MM.1S (cell line): ENCODE results near the gene FAF1.

Source experiments
- EZH2 ChIP-seq: fragments of 300-600 bp; sonication (generic); optimal IDR thresholded peaks from 2 replicates; pipeline ENCODE3; 2017; ENCODE audit warnings: low read depth, mild to moderate bottlenecking, antibody characterized with exemption, low read length, mixed read lengths
- EZH2phosphoT487 ChIP-seq: fragments of 300-600 bp; sonication (generic); IDR thresholded peaks from 2 replicates; pipeline ENCODE4 v1.6.1; 2018; ENCODE audit warnings: antibody characterized with exemption, low read length
- TF ChIP-seq, protein P1 (sequence below): fragments of 300-600 bp; sonication (generic); IDR thresholded peaks from 2 replicates; pipeline ENCODE4 v1.5.1; 2016; ENCODE audit warnings: antibody characterized with exemption, low read length, mixed read lengths

DNA sequence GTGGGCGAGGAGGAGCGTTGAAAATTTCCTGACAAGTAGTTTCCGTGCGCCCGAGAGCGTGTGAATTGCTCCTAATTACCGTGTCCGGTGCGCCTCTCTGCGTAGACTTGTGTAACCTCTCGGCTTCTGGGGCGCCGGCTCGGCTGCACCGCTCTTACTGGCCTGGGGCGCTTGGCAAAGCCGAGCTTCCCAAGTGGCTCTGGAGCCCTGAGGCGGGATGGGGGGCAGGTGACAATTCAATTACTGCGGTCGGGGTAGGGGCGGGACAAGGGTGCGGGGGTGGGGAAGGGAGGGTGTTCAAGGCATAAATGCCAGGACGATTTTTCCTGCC, 536.4 kb downstream of the FAF1 start:
- TF ChIP-seq, protein P1, sequence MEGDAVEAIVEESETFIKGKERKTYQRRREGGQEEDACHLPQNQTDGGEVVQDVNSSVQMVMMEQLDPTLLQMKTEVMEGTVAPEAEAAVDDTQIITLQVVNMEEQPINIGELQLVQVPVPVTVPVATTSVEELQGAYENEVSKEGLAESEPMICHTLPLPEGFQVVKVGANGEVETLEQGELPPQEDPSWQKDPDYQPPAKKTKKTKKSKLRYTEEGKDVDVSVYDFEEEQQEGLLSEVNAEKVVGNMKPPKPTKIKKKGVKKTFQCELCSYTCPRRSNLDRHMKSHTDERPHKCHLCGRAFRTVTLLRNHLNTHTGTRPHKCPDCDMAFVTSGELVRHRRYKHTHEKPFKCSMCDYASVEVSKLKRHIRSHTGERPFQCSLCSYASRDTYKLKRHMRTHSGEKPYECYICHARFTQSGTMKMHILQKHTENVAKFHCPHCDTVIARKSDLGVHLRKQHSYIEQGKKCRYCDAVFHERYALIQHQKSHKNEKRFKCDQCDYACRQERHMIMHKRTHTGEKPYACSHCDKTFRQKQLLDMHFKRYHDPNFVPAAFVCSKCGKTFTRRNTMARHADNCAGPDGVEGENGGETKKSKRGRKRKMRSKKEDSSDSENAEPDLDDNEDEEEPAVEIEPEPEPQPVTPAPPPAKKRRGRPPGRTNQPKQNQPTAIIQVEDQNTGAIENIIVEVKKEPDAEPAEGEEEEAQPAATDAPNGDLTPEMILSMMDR = no peak
- TF ChIP-seq EZH2phosphoT487 (no peak), EZH2 (no peak)
